Tibial artery (tissue), 4 donors: ENCODE measurements around the gene EPB41.

Experiments used
- DNase-seq, 2 donors: peaks; one replicate each; pipeline ENCODE4 v3.0.0-alpha.2; 2019
- H3K27ac ChIP-seq, 2 donors: fragments of 200-600 bp; sonication (generic) in 1 of 2; 1 replicate in 1 of 2; 2 replicates in 1 of 2; pipeline ENCODE4 v1.5.1; 2018 to 2019; ENCODE audit warnings: mild to moderate bottlenecking in 1 of 2
- H3K27me3 ChIP-seq, 2 donors: fragments of 200-600 bp; sonication (generic) in 1 of 2; one replicate each; pipeline versions ENCODE4 v1.5.1 to v1.6.0; 2016 to 2019
- H3K36me3 ChIP-seq, 3 donors: fragments of 200-600 bp; sonication (generic) in 2 of 3; one replicate each; pipeline ENCODE4 v1.5.1; 2016 to 2019; ENCODE audit warnings: mild to moderate bottlenecking in 2 of 3
- H3K4me1 ChIP-seq, 4 donors: fragments of 200-600 bp; sonication (generic) in 2 of 4; 1 replicate in 3 of 4; 2 replicates in 1 of 4; pipeline ENCODE4 v1.5.1; 2016 to 2019
- H3K4me3 ChIP-seq, 2 donors: fragments of 200-600 bp; sonication (generic) in 1 of 2; 1 replicate in 1 of 2; 2 replicates in 1 of 2; pipeline ENCODE4 v1.5.1; 2018 to 2019; ENCODE audit warnings: mild to moderate bottlenecking in 2 of 2
- H3K9me3 ChIP-seq, 3 donors: fragments of 200-600 bp; sonication (generic) in 1 of 3; one replicate each; pipeline ENCODE4 v1.5.1; 2016 to 2019
- intact Hi-C: fragments of 100-400 bp; cut with DNase I; formaldehyde crosslinking; loops from one replicate; pipeline ENCODE4 v1.15.0; 2023; ENCODE audit warnings: low total_unique reads
- TF ChIP-seq, protein P1 (sequence below), 2 experiments: fragments of 200-600 bp in 1 of 2; fragments of 450-650 bp in 1 of 2; IDR thresholded peaks; one replicate each; pipeline ENCODE4 v1.5.1; 2017 to 2019; ENCODE audit warnings: antibody characterized with exemption in 2 of 2, mild to moderate bottlenecking in 1 of 2, moderate library complexity in 1 of 2

Gene EPB41

GRCh38 chr1:28905921-28906666, 8.3 kb upstream of the EPB41 start:
- H3K27me3 ChIP-seq, result no peaks in the 10 kb centered on the region
- no peaks in the 10 kb centered on the region for H3K4me1 ChIP-seq
- no peak overlapping the region for H3K27ac ChIP-seq
- DNase-seq, result peak in 1 of 2 donors; percentile 13
- no peaks in the 10 kb centered on the region for H3K9me3 ChIP-seq
- TF ChIP-seq, protein P1, sequence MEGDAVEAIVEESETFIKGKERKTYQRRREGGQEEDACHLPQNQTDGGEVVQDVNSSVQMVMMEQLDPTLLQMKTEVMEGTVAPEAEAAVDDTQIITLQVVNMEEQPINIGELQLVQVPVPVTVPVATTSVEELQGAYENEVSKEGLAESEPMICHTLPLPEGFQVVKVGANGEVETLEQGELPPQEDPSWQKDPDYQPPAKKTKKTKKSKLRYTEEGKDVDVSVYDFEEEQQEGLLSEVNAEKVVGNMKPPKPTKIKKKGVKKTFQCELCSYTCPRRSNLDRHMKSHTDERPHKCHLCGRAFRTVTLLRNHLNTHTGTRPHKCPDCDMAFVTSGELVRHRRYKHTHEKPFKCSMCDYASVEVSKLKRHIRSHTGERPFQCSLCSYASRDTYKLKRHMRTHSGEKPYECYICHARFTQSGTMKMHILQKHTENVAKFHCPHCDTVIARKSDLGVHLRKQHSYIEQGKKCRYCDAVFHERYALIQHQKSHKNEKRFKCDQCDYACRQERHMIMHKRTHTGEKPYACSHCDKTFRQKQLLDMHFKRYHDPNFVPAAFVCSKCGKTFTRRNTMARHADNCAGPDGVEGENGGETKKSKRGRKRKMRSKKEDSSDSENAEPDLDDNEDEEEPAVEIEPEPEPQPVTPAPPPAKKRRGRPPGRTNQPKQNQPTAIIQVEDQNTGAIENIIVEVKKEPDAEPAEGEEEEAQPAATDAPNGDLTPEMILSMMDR (IDR thresholded peaks at IDR 0.05), result no peak
- no peak overlapping the region for H3K4me3 ChIP-seq
- no peaks in the 10 kb centered on the region for H3K36me3 ChIP-seq
- intact Hi-C loops, result no loop called here

GRCh38 chr1:28909198-28909597, 5.2 kb upstream of the EPB41 start:
- Histone ChIP-seq H3K4me3 (no peak overlapping the region), H3K27me3 (no peaks in the 10 kb centered on the region), H3K36me3 (no peaks in the 10 kb centered on the region), H3K9me3 (no peaks in the 10 kb centered on the region), H3K27ac (no peak overlapping the region), H3K4me1 (peaks cover 0 to 6% (median 2%) of the 10 kb centered on the region in 4 donors)
- TF ChIP-seq, protein P1 (IDR thresholded peaks at IDR 0.05), result no peak
- intact Hi-C loops, result no loop called here
- DNase-seq, result no peak

DNA sequence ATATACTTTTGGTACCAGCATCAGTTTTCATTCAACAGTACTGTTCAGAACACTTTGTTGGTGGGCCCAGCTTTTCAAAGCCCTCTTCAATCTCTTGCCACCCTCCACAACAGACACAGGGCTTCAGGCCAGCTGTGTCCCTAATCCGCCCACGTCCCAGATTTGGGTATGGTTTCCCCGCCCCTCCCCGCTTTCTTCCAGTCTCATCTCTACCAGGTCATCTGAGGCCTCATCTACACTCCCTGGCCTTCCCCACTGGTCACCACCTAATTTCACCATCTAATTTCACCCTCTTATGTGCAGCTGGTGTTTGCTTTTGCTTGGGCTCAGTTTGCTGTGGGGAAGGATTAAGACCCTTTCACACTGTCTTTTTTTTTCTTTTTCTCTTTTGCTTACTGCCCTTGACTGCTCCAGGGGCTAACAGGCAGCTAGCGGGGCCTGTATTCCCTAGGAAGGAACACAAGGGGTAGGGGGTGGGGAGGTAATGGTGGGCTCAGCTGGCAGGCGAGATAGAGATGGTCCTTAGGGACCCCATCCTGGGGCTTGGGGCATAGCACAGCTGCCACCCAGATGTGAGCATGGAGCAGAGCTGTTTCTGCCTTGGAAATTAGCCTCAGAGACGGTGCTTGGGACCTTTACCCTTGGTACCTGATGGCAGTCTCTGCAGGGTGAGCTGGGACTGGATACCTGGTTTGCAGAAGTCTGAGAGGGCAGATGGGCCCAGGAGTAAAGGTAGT, 3.8 kb upstream of the EPB41 start:
- DNase-seq, result no peak
- Histone ChIP-seq H3K36me3 (no peaks in the 10 kb centered on the region), H3K9me3 (no peaks in the 10 kb centered on the region), H3K27ac (no peak overlapping the region), H3K4me1 (peaks cover 0 to 13% (median 6%) of the 10 kb centered on the region in 4 donors), H3K27me3 (no peaks in the 10 kb centered on the region), H3K4me3 (no peak overlapping the region)
- TF ChIP-seq, protein P1 (IDR thresholded peaks at IDR 0.05), result no peak
- intact Hi-C loops, result no loop called here

DNA sequence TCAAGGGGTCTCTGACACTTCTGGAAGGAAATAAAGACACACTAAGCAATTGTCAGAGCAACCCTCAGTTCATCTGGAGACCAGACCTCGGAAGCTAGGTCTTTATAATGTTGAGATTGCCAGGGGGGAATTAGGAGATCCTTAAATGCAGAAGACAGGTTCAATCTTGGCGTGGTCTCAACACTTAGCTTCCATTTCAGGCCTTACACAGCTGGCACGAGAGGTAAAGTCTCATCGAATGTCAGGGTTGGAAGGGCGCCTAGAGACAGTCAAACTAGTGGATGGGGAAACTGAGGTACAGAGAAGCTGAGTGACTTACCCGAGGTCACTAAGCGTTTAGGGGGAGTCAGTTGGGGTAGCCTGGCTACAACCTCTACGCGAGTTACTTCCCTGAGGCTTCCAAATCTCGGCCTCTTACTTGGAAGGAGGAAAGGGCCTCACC, 562 bp upstream of the EPB41 start:
- H3K27ac ChIP-seq, result peak overlapping the region; percentile 61 to 71

GRCh38 chr1:28915031-28915895, 894 bp downstream of the EPB41 start:
- DNase-seq, result no peak
- H3K27me3 ChIP-seq, result no peaks in the 10 kb centered on the region
- H3K4me3 ChIP-seq, result peak overlapping the region; percentile 55 to 92
- peak overlapping the region; percentile 61 to 71 for H3K27ac ChIP-seq
- intact Hi-C loops, result no loop called here
- no peaks in the 10 kb centered on the region for H3K9me3 ChIP-seq
- TF ChIP-seq, protein P1 (IDR thresholded peaks at IDR 0.05), result no peak
- H3K4me1 ChIP-seq, result peaks cover 0 to 14% (median 6%) of the 10 kb centered on the region in 4 donors
- H3K36me3 ChIP-seq, result no peaks in the 10 kb centered on the region

More for the DNA sequence above, 562 bp upstream of the EPB41 start:
- H3K9me3 ChIP-seq, result no peaks in the 10 kb centered on the region
- DNase-seq, result no peak
- intact Hi-C loops, result no loop called here
- peak overlapping the region; percentile 55 to 92 for H3K4me3 ChIP-seq
- H3K36me3 ChIP-seq, result no peaks in the 10 kb centered on the region
- TF ChIP-seq, protein P1 (IDR thresholded peaks at IDR 0.05), result no peak
- peaks cover 0 to 14% (median 6%) of the 10 kb centered on the region in 4 donors for H3K4me1 ChIP-seq
- no peaks in the 10 kb centered on the region for H3K27me3 ChIP-seq
